GM19372 (cell line): ENCODE results near the gene FN3KRP.
"Not testable (repeated sequence)": the region's sequence is repeated elsewhere in the genome, so short reads cannot be mapped to it uniquely, and the experiment has no call there.

Experiments used
- ATAC-seq: cut with Tn5 transposase; IDR thresholded peaks from one replicate; pipeline ENCODE4 v1.9.1; 2021; ENCODE audit warnings: mild to moderate bottlenecking, low read depth, moderate library complexity; ENCODE audit not compliant: unreplicated experiment

Gene FN3KRP

GRCh38 chr17:82769041-82769440 is 52.5 kb downstream of the FN3KRP start:
- no peak for ATAC-seq

- no peak for ATAC-seq
Measured at GRCh38 chr17:82772026-82772425, 55.5 kb downstream of the FN3KRP start.

GRCh38 chr17:82774456-82774855 is 58.0 kb downstream of the FN3KRP start:
- not testable (repeated sequence) for ATAC-seq

- no peak for ATAC-seq
Measured at GRCh38 chr17:82775001-82775823, 58.7 kb downstream of the FN3KRP start.

GRCh38 chr17:82776454-82776853 is 59.9 kb downstream of the FN3KRP start:
- no peak for ATAC-seq
